Measurements from ENCODE around the gene SUMO3. TPM values are rescaled to one million over a fixed set of nuclear protein-coding genes. Genes with fewer than 3 reads are reported as not detected.

SUMO3 gene
- total RNA-seq, 3 donors from 2014 or later, result 68.9 to 76.9 (median 69.4) TPM

GRCh38 chr21:44802396-44803153 lies 15.3 kb downstream of the SUMO3 start:
- no peaks in the 10 kb centered on the region for H3K36me3 ChIP-seq (ENCODE audit: low read depth)
- H3K4me1 ChIP-seq (ENCODE audit: low read depth), result peaks cover 15% of the 10 kb centered on the region
- no peaks in the 10 kb centered on the region for H3K9me3 ChIP-seq
- ATAC-seq (peak; percentile 2), DNase-seq (no peak)
- no peak overlapping the region for H3K4me3 ChIP-seq
- TF ChIP-seq, protein P1, sequence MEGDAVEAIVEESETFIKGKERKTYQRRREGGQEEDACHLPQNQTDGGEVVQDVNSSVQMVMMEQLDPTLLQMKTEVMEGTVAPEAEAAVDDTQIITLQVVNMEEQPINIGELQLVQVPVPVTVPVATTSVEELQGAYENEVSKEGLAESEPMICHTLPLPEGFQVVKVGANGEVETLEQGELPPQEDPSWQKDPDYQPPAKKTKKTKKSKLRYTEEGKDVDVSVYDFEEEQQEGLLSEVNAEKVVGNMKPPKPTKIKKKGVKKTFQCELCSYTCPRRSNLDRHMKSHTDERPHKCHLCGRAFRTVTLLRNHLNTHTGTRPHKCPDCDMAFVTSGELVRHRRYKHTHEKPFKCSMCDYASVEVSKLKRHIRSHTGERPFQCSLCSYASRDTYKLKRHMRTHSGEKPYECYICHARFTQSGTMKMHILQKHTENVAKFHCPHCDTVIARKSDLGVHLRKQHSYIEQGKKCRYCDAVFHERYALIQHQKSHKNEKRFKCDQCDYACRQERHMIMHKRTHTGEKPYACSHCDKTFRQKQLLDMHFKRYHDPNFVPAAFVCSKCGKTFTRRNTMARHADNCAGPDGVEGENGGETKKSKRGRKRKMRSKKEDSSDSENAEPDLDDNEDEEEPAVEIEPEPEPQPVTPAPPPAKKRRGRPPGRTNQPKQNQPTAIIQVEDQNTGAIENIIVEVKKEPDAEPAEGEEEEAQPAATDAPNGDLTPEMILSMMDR (IDR thresholded peaks at IDR 0.05), result no peak
- intact Hi-C loops (cut with DNase I, micrococcal nuclease), result no loop called here

DNA sequence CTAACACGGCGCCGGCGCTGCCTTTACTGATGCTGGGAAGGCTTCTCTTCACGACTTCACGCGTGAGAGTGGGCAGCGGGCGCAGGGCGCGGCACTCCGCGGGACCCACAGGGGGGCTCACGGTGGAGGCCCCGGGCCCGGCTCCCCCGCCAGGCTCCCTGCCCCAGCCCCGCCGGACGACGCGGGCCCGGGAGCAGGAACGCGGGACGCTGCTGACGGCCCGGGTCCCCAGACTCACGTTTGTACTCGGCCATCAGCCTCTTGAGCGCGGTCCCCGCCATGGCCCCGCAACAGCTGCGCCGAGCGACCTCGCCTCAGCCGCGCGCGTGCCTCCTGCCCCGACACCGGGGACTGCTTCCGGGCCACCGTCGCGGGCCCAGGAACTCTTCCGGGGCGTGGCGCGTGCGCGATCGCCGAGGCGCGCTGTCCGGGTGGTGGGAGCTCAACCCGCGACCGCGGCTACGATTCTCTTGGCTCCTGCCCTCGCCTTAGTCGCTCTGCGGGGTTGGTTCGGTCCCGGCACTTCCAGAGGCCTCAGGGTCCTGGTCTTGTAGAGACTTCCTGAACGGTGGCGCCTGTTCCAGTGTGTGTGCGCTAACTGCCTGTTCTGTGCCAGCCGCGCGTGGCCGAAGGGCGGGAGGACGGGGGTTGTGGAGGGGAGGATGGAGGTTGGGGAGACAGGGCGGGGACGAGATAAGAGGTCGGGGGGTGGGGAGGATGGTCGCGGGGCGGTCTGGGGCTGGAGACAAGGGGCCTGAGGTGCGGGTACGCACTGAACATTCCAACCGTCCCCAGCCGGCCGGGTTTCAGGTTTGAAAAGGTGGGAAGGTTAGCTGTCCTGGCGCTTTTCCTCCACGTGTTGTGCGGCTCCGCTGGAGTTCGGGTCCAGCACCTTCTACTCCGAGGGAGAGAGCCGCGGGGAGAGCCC lies 16.1 kb downstream of the SUMO3 start, which contains the start of gene UBE2G2:
Gene UBE2G2 (minus strand): TSS at position 353 of the 928 bp plus-strand sequence. CDS start 72 bp downstream, at position 281.
- ATAC-seq (peak; percentile 97), DNase-seq (peak; percentile 83 to 91 (median 89))
- H3K36me3 ChIP-seq (ENCODE audit: low read depth), result no peaks in the 10 kb centered on the region
- TF ChIP-seq, protein P1 (IDR thresholded peaks at IDR 0.05), result no peak
- intact Hi-C loops (cut with DNase I, micrococcal nuclease), result no loop called here
- H3K4me1 ChIP-seq (ENCODE audit: low read depth), result peaks cover 15% of the 10 kb centered on the region
- no peaks in the 10 kb centered on the region for H3K9me3 ChIP-seq
- peak within 1 kb of the TSS; percentile 69 for H3K4me3 ChIP-seq

DNA sequence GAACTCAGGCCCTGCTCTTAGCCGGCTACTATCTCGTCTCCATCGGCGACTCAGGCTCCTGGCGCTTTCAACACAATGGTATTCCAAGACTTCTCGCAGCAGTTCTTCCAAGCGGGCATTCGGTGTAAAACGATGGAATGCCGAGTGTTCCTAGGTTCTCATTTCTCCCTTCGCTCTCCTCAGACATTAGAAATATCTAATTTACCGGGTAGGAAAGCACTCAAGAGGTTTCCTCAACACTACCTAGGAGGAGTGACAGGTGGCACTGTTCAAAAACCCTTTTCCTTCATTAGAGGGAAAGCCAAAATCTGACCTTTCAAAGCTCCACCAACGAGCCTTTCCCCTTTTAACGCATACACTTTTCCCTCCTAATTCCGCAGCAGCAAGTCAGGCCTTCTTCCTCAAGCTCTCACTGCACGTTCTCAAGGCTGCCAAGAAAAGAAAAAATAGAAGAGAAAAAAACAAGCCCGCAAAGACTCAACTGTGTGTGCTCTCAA lies 16.8 kb downstream of the SUMO3 start:
- no peak for DNase-seq
- peak; percentile 70 for ATAC-seq

GRCh38 chr21:44800103-44800502 lies 17.8 kb downstream of the SUMO3 start:
- Histone ChIP-seq H3K36me3 (ENCODE audit: low read depth) (no peaks in the 10 kb centered on the region), H3K4me1 (ENCODE audit: low read depth) (peaks cover 15% of the 10 kb centered on the region), H3K9me3 (no peaks in the 10 kb centered on the region), H3K4me3 (no peak overlapping the region)
- DNase-seq, result peak in 1 of 3 donors; percentile 74
- ATAC-seq, result peak; percentile 42
- intact Hi-C loops (cut with DNase I, micrococcal nuclease), result no loop called here
- TF ChIP-seq, protein P1 (IDR thresholded peaks at IDR 0.05), result peak; percentile 9

More for the DNA sequence above, 16.8 kb downstream of the SUMO3 start:
- Histone ChIP-seq H3K9me3 (no peaks in the 10 kb centered on the region), H3K36me3 (ENCODE audit: low read depth) (no peaks in the 10 kb centered on the region), H3K4me1 (ENCODE audit: low read depth) (peaks cover 15% of the 10 kb centered on the region), H3K4me3 (peak overlapping the region; percentile 69)
- TF ChIP-seq, protein P1 (IDR thresholded peaks at IDR 0.05), result no peak
- intact Hi-C loops (cut with DNase I, micrococcal nuclease), result no loop called here

GRCh38 chr21:44799646-44800045 lies 18.2 kb downstream of the SUMO3 start:
- TF ChIP-seq, protein P1 (IDR thresholded peaks at IDR 0.05), result no peak
- H3K4me3 ChIP-seq, result no peak overlapping the region
- H3K36me3 ChIP-seq (ENCODE audit: low read depth), result no peaks in the 10 kb centered on the region
- intact Hi-C loops (cut with DNase I, micrococcal nuclease), result no loop called here
- DNase-seq (no peak), ATAC-seq (no peak)
- peaks cover 15% of the 10 kb centered on the region for H3K4me1 ChIP-seq (ENCODE audit: low read depth)
- no peaks in the 10 kb centered on the region for H3K9me3 ChIP-seq
